ENCODE data around the gene NFIB. TPM values are rescaled to one million over a fixed set of nuclear protein-coding genes. Genes with fewer than 3 reads are reported as not detected.

NFIB gene
- total and polyA plus RNA-seq, 2 of the 13 experiments (the other 11 are each of a cell fraction or from before 2014, with no cell fraction given) = 0.98 to 4.6 TPM

GRCh38 chr9:14226855-14227532 lies 86.9 kb downstream of the NFIB start (continued):
- no peak for TF ChIP-seq NFAT5 (CRISPR knock-in tag; IDR thresholded peaks at IDR 0.05)
- TF ChIP-seq MXD1 (CRISPR knock-in tag; IDR thresholded peaks at IDR 0.05) = no peak
- no peak for TF ChIP-seq ZNF619 (CRISPR knock-in tag; IDR thresholded peaks at IDR 0.05)
- TF ChIP-seq RORA (CRISPR knock-in tag; IDR thresholded peaks at IDR 0.05) = no peak
- no peak for TF ChIP-seq SMAD1 (CRISPR knock-in tag; IDR thresholded peaks at IDR 0.05; ENCODE audit: borderline replicate concordance, low read depth)
- TF ChIP-seq ZNF496 (CRISPR knock-in tag; IDR thresholded peaks at IDR 0.05; ENCODE audit: insufficient replicate concordance) = no peak

- Histone ChIP-seq H3K4me2 (ENCODE audit: low read depth, low read length) (no peak overlapping the region), H3K36me3 (replicated peaks in 1 of 2; ENCODE audit: control insufficient read depth in 1 of 2, insufficient read depth in 2 of 2, low read length in 2 of 2) (no peaks in the 10 kb centered on the region), H3K79me2 (ENCODE audit: insufficient read depth, low read length) (no peaks in the 10 kb centered on the region), H4K20me1 (ENCODE audit: insufficient read depth, low read length) (no peaks in the 10 kb centered on the region), H3K27me3 (ENCODE audit: control insufficient read depth in 1 of 2, insufficient read depth in 2 of 2, low read length in 2 of 2) (no peaks in the 10 kb centered on the region), H3K4me3 (replicated peaks in 1 of 3; ENCODE audit: insufficient read depth in 1 of 3, low read depth in 2 of 3, low read length in 3 of 3) (no peak overlapping the region), H3K27ac (ENCODE audit: extremely low read length, insufficient read depth, low read length) (no peak overlapping the region), H3K9me3 (ENCODE audit: low read length) (no peaks in the 10 kb centered on the region), H2AFZ (ENCODE audit: low read length) (no peak overlapping the region), H3K4me1 (ENCODE audit: insufficient read depth, low read length) (no peaks in the 10 kb centered on the region), H3K9ac (ENCODE audit: insufficient read depth, low read depth, low read length) (no peak overlapping the region)
- BruUV-seq (replicated peaks) = no TSS peak
- intact Hi-C loops (cut with micrococcal nuclease; ENCODE audit: unreplicated experiment) (no loop called here), in situ Hi-C loops (cut with HindIII; ENCODE audit: extremely low pct_ligation_motif_present, low pct_unique_long_range_greater_than_20kb) (no loop called here)
- ChIA-PET POLR2A (no interaction called here), CTCF (ENCODE audit: low intra/inter-chr PET ratio, low total read pairs) (no interaction called here)
- WGBS (ENCODE audit: low lambda C conversion rate) = 62% methylated on average over 5 of the region's 5 CpGs
- FAIRE-seq = no peak
- ATAC-seq = no peak
- no peak for DNase-seq (ENCODE audit: low spot score)
- no peak for TF ChIP-seq CCDC6 (CRISPR knock-in tag; IDR thresholded peaks at IDR 0.05)
- TF ChIP-seq ZNF564 (CRISPR knock-in tag; IDR thresholded peaks at IDR 0.05) = no peak
- TF ChIP-seq SNAI1 (CRISPR knock-in tag; IDR thresholded peaks at IDR 0.05; ENCODE audit: borderline replicate concordance) = no peak
- TF ChIP-seq DMTF1 (CRISPR knock-in tag; IDR thresholded peaks at IDR 0.05) = no peak
- no peak for TF ChIP-seq ZNF777 (CRISPR knock-in tag; IDR thresholded peaks at IDR 0.05)
- no peak for TF ChIP-seq RAD21 (CRISPR knock-in tag; IDR thresholded peaks at IDR 0.05)
Measured at GRCh38 chr9:14223081-14223480, 90.9 kb downstream of the NFIB start.

Measured in HepG2 (cell line).